Liver (tissue), 9 donors: ENCODE data around the gene REPS2. TPM values are rescaled to one million over a fixed set of nuclear protein-coding genes. Genes with fewer than 3 reads are reported as not detected.

Source experiments
- DNase-seq: peaks from one replicate; pipeline ENCODE4 v3.0.0-alpha.2; 2017; ENCODE audit warnings: low spot score
- H3K27ac ChIP-seq, 2 donors: one replicate each; pipeline ENCODE4 v1.7.0; 2013; ENCODE audit warnings: inconsistent platforms in 2 of 2, low read length in 2 of 2, control low read depth in 1 of 2, low read depth in 1 of 2, mild to moderate bottlenecking in 1 of 2
- H3K27me3 ChIP-seq, 4 donors: one replicate each; pipeline versions ENCODE4 v1.6.1 to v1.7.0; 2013; ENCODE audit warnings: low read length in 3 of 4, inconsistent platforms in 1 of 4, mild to moderate bottlenecking in 1 of 4, moderate library complexity in 1 of 4; ENCODE audit not compliant: control insufficient read depth in 4 of 4, insufficient read depth in 4 of 4
- H3K36me3 ChIP-seq, 4 donors: one replicate each; pipeline versions ENCODE4 v1.6.1 to v1.7.0; 2013; ENCODE audit warnings: low read length in 3 of 4, mild to moderate bottlenecking in 3 of 4, low read depth in 1 of 4, moderate library complexity in 1 of 4; ENCODE audit not compliant: control insufficient read depth in 4 of 4, insufficient read depth in 3 of 4
- H3K4me1 ChIP-seq, 4 donors: one replicate each; pipeline versions ENCODE4 v1.6.1 to v1.7.0; 2013; ENCODE audit warnings: low read length in 3 of 4, mild to moderate bottlenecking in 3 of 4, moderate library complexity in 1 of 4; ENCODE audit not compliant: control insufficient read depth in 4 of 4, insufficient read depth in 4 of 4
- H3K4me3 ChIP-seq, 3 donors: one replicate each; pipeline versions ENCODE4 v1.6.1 to v1.7.0; 2013; ENCODE audit warnings: low read length in 3 of 3, control low read depth in 1 of 3, low read depth in 1 of 3, mild to moderate bottlenecking in 1 of 3
- H3K9ac ChIP-seq, 2 donors: one replicate each; pipeline ENCODE4 v1.7.0; 2013; ENCODE audit warnings: low read length in 2 of 2, mild to moderate bottlenecking in 2 of 2, moderate library complexity in 2 of 2, control low read depth in 1 of 2, low read depth in 1 of 2
- H3K9me3 ChIP-seq, 4 donors: one replicate each; pipeline versions ENCODE4 v1.6.1 to v1.7.0; 2013; ENCODE audit warnings: low read length in 3 of 4; ENCODE audit not compliant: control insufficient read depth in 4 of 4
- EGR1 ChIP-seq, 2 donors: IDR thresholded peaks; 2 replicates each; pipeline ENCODE4 v1.6.1; 2016 to 2018; ENCODE audit warnings: antibody characterized with exemption in 2 of 2, low read depth in 2 of 2
- FOXA1 ChIP-seq: IDR thresholded peaks from 2 replicates; pipeline ENCODE4 v1.6.1; 2016; ENCODE audit warnings: antibody characterized with exemption
- HNF4G ChIP-seq: IDR thresholded peaks from 2 replicates; pipeline ENCODE4 v1.6.1; 2016; ENCODE audit warnings: antibody characterized with exemption
- NR2F2 ChIP-seq: IDR thresholded peaks from 2 replicates; pipeline ENCODE4 v1.6.1; 2016; ENCODE audit warnings: antibody characterized with exemption
- SP1 ChIP-seq: IDR thresholded peaks from 2 replicates; pipeline ENCODE4 v1.6.1; 2018; ENCODE audit warnings: antibody characterized with exemption, mild to moderate bottlenecking
- TAF1 ChIP-seq: conservative IDR thresholded peaks from 2 replicates; pipeline ENCODE4 v1.6.1; 2016; ENCODE audit warnings: antibody characterized with exemption, mild to moderate bottlenecking
- WGBS: extraction: QIAGEN DNeasy Blood & Tissue Kit; methylation state at CpG from one replicate; pipeline ENCODE4 v1.1.7; 2013; 5-methylcytosine and 5-hydroxymethylcytosine counted together
- polyA plus RNA-seq, 2 donors: library from polyadenylated mRNA; stranded (reverse) in 1 of 2; unstranded in 1 of 2; fragments of 200-250 nt in 1 of 2; fragments of >200 nt in 1 of 2; fragmentation: Nextera tagmentation in 1 of 2; extraction: Ambion mirVana in 1 of 2; gene quantifications; one replicate each; pipeline versions ENCODE4 v1.2.1 to v1.2.3, GENCODE V29; 2013 to 2015
- total RNA-seq, 2 donors: library from RNA; depleted of rRNA; stranded (reverse); fragments of >200 nt; gene quantifications; one replicate each; pipeline ENCODE4 v1.2.3, GENCODE V29; 2014
- TF ChIP-seq, protein P1 (sequence below): IDR thresholded peaks from 2 replicates; pipeline ENCODE4 v1.6.1; 2016; ENCODE audit warnings: antibody characterized with exemption, mild to moderate bottlenecking
- TF ChIP-seq, protein P2 (sequence below): IDR thresholded peaks from 2 replicates; pipeline ENCODE4 v1.6.1; 2016; ENCODE audit warnings: antibody characterized with exemption
- TF ChIP-seq, protein P3 (sequence below): IDR thresholded peaks from 2 replicates; pipeline ENCODE4 v1.6.1; 2016; ENCODE audit warnings: antibody characterized with exemption
- TF ChIP-seq, protein P4 (sequence below): fragments of 150-350 bp; IDR thresholded peaks from 2 replicates; pipeline ENCODE4 v1.5.1; 2017; ENCODE audit warnings: improper control_type of control experiment, low read depth, low read length; ENCODE audit not compliant: missing input control
- donor health status: healthy.
- donor health status: healthy.
- donor health status: healthy.
- donor health status: healthy.
- donor health status: healthy.

The REPS2 gene
- total and polyA plus RNA-seq, 4 donors: 3.5 to 10.7 (median 6.2) TPM

DNA sequence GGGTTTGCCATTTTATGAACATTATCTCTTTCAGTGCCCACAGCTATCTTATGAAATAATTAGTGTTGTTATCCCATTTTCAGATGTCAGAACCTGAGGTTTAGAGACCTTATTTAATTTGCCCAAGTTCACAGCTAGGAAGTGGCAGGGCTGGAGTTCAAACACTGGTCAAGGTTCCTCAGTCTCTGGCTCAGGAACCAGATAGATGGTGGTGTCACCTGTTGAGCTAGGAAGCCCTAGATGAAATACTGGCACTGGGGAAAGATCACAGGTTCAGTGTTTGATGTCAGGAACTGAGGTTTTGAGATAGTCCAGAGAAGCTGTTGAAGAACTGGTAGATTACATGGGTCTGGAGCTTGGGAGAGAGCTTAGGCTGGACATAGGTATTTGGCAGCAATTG lies 85.4 kb downstream of the REPS2 start:
- Histone ChIP-seq H3K9me3 (no peaks in the 10 kb centered on the region), H3K36me3 (peaks cover 0 to 2% (median 0%) of the 10 kb centered on the region in 4 donors), H3K27me3 (no peaks in the 10 kb centered on the region), H3K4me3 (no peak overlapping the region), H3K27ac (no peak overlapping the region), H3K9ac (no peak overlapping the region), H3K4me1 (no peaks in the 10 kb centered on the region)
- TF ChIP-seq NR2F2: no peak
- TF ChIP-seq, protein P1, sequence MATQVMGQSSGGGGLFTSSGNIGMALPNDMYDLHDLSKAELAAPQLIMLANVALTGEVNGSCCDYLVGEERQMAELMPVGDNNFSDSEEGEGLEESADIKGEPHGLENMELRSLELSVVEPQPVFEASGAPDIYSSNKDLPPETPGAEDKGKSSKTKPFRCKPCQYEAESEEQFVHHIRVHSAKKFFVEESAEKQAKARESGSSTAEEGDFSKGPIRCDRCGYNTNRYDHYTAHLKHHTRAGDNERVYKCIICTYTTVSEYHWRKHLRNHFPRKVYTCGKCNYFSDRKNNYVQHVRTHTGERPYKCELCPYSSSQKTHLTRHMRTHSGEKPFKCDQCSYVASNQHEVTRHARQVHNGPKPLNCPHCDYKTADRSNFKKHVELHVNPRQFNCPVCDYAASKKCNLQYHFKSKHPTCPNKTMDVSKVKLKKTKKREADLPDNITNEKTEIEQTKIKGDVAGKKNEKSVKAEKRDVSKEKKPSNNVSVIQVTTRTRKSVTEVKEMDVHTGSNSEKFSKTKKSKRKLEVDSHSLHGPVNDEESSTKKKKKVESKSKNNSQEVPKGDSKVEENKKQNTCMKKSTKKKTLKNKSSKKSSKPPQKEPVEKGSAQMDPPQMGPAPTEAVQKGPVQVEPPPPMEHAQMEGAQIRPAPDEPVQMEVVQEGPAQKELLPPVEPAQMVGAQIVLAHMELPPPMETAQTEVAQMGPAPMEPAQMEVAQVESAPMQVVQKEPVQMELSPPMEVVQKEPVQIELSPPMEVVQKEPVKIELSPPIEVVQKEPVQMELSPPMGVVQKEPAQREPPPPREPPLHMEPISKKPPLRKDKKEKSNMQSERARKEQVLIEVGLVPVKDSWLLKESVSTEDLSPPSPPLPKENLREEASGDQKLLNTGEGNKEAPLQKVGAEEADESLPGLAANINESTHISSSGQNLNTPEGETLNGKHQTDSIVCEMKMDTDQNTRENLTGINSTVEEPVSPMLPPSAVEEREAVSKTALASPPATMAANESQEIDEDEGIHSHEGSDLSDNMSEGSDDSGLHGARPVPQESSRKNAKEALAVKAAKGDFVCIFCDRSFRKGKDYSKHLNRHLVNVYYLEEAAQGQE: no peak
- TF ChIP-seq, protein P2, sequence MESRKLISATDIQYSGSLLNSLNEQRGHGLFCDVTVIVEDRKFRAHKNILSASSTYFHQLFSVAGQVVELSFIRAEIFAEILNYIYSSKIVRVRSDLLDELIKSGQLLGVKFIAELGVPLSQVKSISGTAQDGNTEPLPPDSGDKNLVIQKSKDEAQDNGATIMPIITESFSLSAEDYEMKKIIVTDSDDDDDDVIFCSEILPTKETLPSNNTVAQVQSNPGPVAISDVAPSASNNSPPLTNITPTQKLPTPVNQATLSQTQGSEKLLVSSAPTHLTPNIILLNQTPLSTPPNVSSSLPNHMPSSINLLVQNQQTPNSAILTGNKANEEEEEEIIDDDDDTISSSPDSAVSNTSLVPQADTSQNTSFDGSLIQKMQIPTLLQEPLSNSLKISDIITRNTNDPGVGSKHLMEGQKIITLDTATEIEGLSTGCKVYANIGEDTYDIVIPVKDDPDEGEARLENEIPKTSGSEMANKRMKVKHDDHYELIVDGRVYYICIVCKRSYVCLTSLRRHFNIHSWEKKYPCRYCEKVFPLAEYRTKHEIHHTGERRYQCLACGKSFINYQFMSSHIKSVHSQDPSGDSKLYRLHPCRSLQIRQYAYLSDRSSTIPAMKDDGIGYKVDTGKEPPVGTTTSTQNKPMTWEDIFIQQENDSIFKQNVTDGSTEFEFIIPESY: no peak
- no peak for DNase-seq

DNA sequence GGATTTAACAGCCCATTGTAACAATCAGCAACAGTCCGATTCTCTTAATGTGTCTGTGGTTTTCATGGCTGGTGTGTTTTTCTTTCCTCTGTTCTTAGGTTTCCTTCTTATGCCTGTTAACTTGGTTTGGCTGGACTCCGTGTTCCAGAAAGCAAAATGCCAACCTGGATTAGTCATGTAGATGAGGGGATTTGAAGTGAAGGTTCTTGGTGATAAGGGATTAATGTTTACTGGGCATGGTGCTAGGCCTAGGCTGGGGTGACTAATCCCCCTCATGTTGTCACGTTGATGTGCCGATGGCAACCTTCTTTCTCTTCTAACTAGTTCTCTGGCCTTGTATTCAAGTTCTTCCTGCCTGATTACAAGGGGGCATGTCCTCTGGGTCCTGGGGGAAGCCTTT lies 85.9 kb downstream of the REPS2 start:
- Histone ChIP-seq H3K9ac (no peak overlapping the region), H3K36me3 (peaks cover 0 to 2% (median 0%) of the 10 kb centered on the region in 4 donors), H3K27me3 (no peaks in the 10 kb centered on the region), H3K9me3 (no peaks in the 10 kb centered on the region), H3K4me3 (no peak overlapping the region), H3K4me1 (no peaks in the 10 kb centered on the region), H3K27ac (no peak overlapping the region)
- TF ChIP-seq, protein P3, sequence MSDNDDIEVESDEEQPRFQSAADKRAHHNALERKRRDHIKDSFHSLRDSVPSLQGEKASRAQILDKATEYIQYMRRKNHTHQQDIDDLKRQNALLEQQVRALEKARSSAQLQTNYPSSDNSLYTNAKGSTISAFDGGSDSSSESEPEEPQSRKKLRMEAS: no peak
- TF ChIP-seq EGR1 (IDR thresholded peaks at IDR 0.05; ENCODE audit: low read depth in 2 of 2) (no peak), FOXA1 (no peak), SP1 (no peak)
- TF ChIP-seq, protein P1: no peak
- WGBS: 95% methylated on average over 4 of the region's 4 CpGs
- no peak for DNase-seq

DNA sequence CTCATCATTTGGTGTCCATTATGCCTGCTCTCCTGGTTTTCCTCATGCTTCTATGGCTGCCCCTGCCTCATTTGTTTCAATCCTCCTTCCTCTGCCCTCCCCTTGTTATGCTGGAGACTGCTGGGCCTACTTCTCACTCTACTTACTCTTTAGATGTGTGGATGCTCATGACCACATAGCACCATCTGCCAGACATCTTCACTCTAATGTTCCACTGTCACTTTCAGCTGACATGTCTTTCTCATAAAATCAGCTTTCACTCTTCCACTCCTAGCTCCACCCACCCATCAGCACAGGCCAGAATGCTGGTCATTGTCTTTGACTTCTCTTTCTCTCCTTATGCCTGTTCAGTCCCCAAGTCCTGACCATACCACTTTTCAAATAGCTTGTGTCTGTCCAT lies 86.8 kb downstream of the REPS2 start:
- peaks cover 0 to 2% (median 0%) of the 10 kb centered on the region in 4 donors for H3K36me3 ChIP-seq
- no peaks in the 10 kb centered on the region for H3K4me1 ChIP-seq
- H3K9me3 ChIP-seq: no peaks in the 10 kb centered on the region
- DNase-seq: no peak
- H3K4me3 ChIP-seq: no peak overlapping the region
- H3K27me3 ChIP-seq: no peaks in the 10 kb centered on the region
- TF ChIP-seq HNF4G (no peak), TAF1 (no peak), NR2F2 (no peak), EGR1 (IDR thresholded peaks at IDR 0.05; ENCODE audit: low read depth in 2 of 2) (no peak)
- TF ChIP-seq, protein P4, sequence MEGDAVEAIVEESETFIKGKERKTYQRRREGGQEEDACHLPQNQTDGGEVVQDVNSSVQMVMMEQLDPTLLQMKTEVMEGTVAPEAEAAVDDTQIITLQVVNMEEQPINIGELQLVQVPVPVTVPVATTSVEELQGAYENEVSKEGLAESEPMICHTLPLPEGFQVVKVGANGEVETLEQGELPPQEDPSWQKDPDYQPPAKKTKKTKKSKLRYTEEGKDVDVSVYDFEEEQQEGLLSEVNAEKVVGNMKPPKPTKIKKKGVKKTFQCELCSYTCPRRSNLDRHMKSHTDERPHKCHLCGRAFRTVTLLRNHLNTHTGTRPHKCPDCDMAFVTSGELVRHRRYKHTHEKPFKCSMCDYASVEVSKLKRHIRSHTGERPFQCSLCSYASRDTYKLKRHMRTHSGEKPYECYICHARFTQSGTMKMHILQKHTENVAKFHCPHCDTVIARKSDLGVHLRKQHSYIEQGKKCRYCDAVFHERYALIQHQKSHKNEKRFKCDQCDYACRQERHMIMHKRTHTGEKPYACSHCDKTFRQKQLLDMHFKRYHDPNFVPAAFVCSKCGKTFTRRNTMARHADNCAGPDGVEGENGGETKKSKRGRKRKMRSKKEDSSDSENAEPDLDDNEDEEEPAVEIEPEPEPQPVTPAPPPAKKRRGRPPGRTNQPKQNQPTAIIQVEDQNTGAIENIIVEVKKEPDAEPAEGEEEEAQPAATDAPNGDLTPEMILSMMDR: no peak
- TF ChIP-seq, protein P1: no peak
- H3K27ac ChIP-seq: no peak overlapping the region
- H3K9ac ChIP-seq: no peak overlapping the region
